Stimulated activated CD8-positive, alpha-beta memory T cell treated with anti-CD3 and anti-CD28 coated beads, Interleukin-15, amount 100 ng/mL, for 4 hours (primary cell): ENCODE results near the gene TEX14.
"Not testable (repeated sequence)": the region's sequence is repeated elsewhere in the genome, so short reads cannot be mapped to it uniquely, and the experiment has no call there.

ENCODE experiments used
- DNase-seq, 2 donors: peaks; one replicate each; pipeline ENCODE4 v3.0.0-alpha.2; 2020; ENCODE audit warnings: low read depth in 2 of 2

The TEX14 gene

DNA sequence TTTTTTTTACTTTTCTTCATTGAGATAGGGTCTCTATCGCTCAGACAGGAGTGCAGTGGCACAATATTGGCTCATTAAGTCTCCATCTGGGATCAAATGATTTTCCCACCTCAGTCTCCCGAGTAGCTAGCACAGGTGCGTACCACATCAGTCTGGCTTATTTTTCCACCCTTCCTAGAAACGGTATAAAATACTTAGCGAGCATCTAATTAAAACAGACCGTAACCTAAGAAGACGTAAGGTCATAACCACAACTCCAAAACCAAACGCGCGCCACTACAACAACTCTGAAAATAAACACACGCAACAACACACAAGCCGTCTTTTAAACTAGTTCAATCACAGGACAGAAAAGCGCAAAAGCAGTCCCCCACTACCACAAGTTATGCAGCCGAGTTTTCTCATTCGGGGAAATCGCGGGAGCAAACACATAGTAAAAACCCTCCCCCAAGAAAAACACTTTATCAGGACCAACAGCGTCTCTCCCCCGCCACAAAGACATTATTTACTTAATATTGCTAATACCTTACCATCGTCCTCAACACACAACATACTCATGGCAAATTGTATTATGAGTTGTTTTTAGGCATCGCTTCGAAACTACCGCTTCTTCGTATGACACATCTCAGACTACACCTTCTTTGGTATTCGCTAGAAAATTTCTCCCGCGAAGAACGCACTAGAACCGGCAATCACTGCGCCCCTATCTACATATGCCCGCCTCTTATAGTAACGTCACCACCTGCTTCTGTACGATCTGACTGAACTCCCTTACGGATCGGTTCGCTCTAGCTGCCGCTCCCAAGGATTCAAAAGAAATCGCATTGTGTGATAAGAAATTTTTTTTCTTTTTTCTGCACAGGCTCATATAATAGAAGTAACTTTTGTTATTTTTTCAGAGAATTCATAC is 32.8 kb downstream of the TEX14 start:
- DNase-seq: peak; percentile 26 to 48

GRCh38 chr17:58657962-58658803 is 33.7 kb downstream of the TEX14 start:
- DNase-seq: not testable (repeated sequence)

- DNase-seq: no peak
Measured at GRCh38 chr17:58648236-58648635, 43.6 kb downstream of the TEX14 start.

DNA sequence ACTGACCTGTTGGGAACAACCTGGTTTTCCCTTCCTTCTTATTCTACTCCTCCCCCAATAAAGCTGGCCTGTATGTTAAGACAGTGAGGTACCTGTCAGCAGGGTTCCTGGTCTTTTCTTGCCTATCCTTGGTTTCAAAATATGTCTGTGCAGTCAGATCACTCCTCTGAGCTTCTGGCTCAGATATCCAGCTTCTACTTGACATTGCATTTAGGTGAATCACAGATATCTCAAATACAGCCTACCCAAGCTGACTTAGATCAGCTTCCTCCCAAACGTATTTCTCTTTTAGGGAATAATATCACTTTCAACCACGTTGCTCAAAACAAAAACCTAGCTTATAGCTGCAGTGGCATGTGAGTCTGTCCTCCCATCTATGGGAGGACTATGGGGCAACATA is 48.7 kb downstream of the TEX14 start:
- DNase-seq: no peak

GRCh38 chr17:58641887-58642311 is 49.9 kb downstream of the TEX14 start:
- no peak for DNase-seq

GRCh38 chr17:58640202-58640601 is 51.6 kb downstream of the TEX14 start:
- DNase-seq: no peak

GRCh38 chr17:58639681-58640080 is 52.2 kb downstream of the TEX14 start:
- DNase-seq: no peak

DNA sequence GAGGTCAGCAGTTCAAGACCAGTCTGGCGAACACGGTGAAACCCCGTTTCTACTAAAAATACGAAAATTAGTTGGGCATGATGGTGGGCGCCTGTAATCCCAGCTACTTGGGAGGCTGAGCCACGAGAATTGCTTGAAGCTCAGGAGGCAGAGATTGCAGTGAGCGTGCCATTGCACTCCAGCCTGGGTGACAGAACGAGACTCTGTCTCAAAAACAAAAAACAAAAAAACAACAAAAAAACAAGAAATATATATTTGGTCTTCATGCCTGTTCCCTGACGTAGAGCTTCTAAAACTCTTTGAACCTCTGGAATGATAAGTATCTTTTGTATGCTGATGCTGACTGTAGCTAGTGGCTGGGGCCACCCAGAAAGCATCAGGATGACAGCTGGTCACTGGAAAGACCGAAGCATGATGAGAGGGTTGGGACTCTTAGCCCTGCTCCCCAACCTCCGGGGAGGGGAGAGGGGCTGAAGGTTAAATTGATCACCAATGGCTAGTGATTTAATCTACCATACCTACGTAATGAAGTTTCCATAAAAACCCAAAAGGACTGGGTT is 54.8 kb downstream of the TEX14 start:
- DNase-seq: no peak

- DNase-seq: no peak
Measured at GRCh38 chr17:58632324-58633314, 59.2 kb downstream of the TEX14 start.

DNA sequence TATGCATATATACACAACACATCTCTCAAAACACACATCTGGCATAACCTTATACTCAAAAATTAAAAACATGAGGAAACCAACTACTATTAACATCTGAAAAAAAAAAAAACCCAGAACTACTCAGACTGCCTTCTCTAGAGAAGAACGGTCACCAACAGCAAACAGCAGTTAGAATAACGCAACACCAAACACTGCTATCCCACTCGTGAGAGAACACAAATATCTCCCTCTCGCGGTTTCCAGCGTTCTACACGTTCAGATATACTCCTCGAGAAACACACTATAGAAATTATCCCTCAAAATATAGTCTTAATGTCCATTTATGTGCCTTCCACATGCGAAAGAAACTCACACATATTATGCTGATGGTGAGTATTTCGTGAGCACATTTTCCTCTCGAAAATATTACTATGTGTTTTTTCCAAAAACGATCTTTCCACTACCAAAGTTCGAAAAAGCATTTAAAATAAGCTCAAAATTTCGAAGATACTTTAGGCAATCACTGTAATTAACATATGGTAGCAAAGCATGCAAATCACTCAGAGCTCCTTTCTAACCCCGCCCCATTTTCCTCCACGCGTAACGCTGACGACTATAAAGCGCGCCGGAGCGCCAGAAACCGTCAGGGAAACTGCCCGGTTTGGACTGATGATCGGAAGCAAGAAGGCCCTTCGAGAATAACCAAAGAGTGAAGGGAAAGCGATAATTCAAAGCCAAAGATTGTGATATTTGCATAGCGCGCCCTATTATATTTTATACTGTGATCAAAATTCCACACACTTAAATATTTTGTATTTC is 60.1 kb downstream of the TEX14 start:
- DNase-seq: peak; percentile 82 to 89

GRCh38 chr17:58630883-58631522 is 60.8 kb downstream of the TEX14 start:
- no peak for DNase-seq

GRCh38 chr17:58626905-58627304 is 64.9 kb downstream of the TEX14 start:
- no peak for DNase-seq

GRCh38 chr17:58624751-58625150 is 67.1 kb downstream of the TEX14 start:
- no peak for DNase-seq

GRCh38 chr17:58621174-58621573 is 70.7 kb downstream of the TEX14 start:
- DNase-seq: no peak

GRCh38 chr17:58618336-58618735 is 73.5 kb downstream of the TEX14 start:
- DNase-seq: no peak

DNA sequence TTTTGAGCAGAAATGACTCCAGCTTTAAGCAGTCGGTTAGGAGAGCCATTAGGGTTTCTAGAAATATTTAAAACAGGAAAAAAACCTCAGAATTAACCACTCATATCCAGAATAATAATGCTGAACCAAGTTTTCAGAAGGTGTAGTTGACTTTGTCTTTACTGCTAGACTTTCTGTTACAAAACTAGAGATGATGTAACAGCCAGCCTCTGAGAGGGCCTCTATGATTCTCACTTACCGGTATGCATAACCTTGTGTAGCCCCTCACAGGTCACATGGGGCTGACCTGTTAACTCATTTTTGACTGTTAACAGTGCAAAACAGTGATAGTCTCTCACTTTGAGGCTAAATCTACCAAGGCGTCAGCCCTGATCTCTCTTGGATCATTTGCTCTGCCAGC is 74.3 kb downstream of the TEX14 start:
- no peak for DNase-seq

- DNase-seq: no peak
Measured at GRCh38 chr17:58615768-58616659, 75.8 kb downstream of the TEX14 start.

DNA sequence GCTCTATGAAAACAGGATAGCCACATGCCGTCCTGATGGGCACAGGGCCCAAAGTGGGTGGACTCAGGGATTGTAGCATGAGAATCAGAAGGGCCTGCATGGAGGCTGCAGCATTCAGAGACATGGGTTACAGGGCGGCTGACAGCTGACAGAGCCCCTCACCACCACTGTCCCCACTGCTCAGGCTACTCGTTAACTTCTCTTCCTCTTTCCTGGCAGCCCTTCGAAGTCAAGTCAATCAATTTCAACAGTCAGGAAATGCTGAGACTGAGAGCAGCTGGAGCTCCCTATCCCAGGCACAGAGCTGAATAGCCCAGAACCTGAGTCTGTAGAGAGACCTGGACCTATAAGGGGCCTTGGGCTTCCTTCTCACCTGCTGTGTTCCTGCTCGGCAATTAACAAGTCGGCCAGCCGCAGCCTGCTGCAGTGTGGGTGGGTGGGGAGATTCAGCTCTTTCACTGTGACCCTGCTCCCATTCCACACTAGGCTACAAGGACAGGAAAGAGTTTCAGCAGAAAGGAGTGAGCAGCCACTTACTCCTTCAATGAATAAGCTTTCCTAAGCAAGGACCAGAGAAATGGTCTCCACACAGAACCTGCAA is 76.9 kb downstream of the TEX14 start:
- DNase-seq: no peak
